ENCODE results near the gene PPP1R13B.

PPP1R13B gene

GRCh38 chr14:103858063-103858781 is 10.8 kb upstream of the PPP1R13B start:
- no peak for DNase-seq (ENCODE audit: low read depth in 2 of 2)

GRCh38 chr14:103857256-103857655 is 9.9 kb upstream of the PPP1R13B start:
- TF ChIP-seq CTCF (IDR thresholded peaks at IDR 0.05; ENCODE audit: low read depth, low read length), result no peak
- no peak for DNase-seq (ENCODE audit: low read depth in 2 of 2)
- H3K4me3 ChIP-seq (replicated peaks in 1 of 2; ENCODE audit: low read depth in 2 of 2, low read length in 2 of 2), result no peak overlapping the region

More at GRCh38 chr14:103858063-103858781, 10.8 kb upstream of the PPP1R13B start:
- no peak for TF ChIP-seq CTCF (IDR thresholded peaks at IDR 0.05; ENCODE audit: low read depth, low read length)
- no peak overlapping the region for H3K4me3 ChIP-seq (replicated peaks in 1 of 2; ENCODE audit: low read depth in 2 of 2, low read length in 2 of 2)

- no peak for DNase-seq (ENCODE audit: low read depth in 2 of 2)
- TF ChIP-seq CTCF (IDR thresholded peaks at IDR 0.05; ENCODE audit: low read depth, low read length), result no peak
- no peak overlapping the region for H3K4me3 ChIP-seq (replicated peaks in 1 of 2; ENCODE audit: low read depth in 2 of 2, low read length in 2 of 2)
Measured at GRCh38 chr14:103856607-103857006, 9.2 kb upstream of the PPP1R13B start.

- no peak for DNase-seq (ENCODE audit: low read depth in 2 of 2)
- TF ChIP-seq CTCF (IDR thresholded peaks at IDR 0.05; ENCODE audit: low read depth, low read length), result no peak
- H3K4me3 ChIP-seq (replicated peaks in 1 of 2; ENCODE audit: low read depth in 2 of 2, low read length in 2 of 2), result no peak overlapping the region
Measured at GRCh38 chr14:103856105-103856504, 8.7 kb upstream of the PPP1R13B start.

GRCh38 chr14:103855734-103856095 is 8.3 kb upstream of the PPP1R13B start:
- TF ChIP-seq CTCF (IDR thresholded peaks at IDR 0.05; ENCODE audit: low read depth, low read length), result no peak
- H3K4me3 ChIP-seq (replicated peaks in 1 of 2; ENCODE audit: low read depth in 2 of 2, low read length in 2 of 2), result no peak overlapping the region
- no peak for DNase-seq (ENCODE audit: low read depth in 2 of 2)

- no peak for DNase-seq (ENCODE audit: low read depth in 2 of 2)
- no peak overlapping the region for H3K4me3 ChIP-seq (replicated peaks in 1 of 2; ENCODE audit: low read depth in 2 of 2, low read length in 2 of 2)
Measured at GRCh38 chr14:103854822-103855733, 7.7 kb upstream of the PPP1R13B start.

More at GRCh38 chr14:103854822-103855733, 7.7 kb upstream of the PPP1R13B start:
- no peak for TF ChIP-seq CTCF (IDR thresholded peaks at IDR 0.05; ENCODE audit: low read depth, low read length)
